ENCODE measurements around the gene SLC39A6.
"Not testable (repeated sequence)": the region's sequence is repeated elsewhere in the genome, so short reads cannot be mapped to it uniquely, and the experiment has no call there.

SLC39A6 gene

DNA sequence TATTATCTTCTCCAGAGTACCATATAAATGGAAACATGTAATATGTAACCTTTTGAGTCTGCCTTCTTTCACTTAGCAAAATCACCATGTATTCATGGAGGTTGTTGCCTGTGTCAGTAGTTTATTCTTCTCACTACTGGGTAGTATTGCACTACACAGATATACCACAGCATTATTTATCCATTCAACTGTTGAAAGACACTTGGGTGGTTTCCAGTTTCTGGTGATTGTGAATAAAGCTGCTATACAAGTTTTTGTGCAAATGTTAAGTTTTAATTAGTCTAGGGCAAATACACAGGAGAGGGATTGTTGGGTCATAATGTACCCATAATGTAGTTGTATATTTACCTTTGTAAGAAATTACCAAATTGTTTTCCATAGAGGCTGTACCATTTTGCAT lies 32.2 kb downstream of the SLC39A6 start:
- DNase-seq (ENCODE audit: low read depth), result no peak

DNA sequence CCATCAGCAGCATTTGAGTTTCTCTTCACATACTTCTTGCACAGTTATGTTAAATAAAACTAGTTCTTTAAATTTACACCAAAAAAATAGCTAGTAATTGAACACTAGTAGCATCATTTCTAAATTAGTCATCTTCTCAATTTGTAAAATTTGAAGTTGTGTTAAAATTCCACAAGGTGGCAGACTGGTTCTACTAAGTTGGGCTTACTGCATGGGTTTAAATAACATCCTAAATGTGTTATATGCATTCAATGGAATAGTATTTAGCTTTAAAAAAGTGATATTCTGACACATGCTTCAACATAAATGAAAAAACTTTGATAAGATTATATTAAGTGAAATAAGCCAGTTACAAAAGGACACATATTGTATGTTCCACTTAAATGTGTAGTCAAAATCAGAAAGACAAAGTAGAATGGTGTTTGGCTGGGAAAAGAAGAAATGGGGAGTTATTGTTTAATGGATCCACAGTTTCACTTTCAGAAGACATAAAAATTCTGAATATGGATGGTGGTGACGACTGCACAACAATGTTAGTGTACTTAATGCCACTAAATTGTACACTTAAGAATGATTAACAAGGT lies 33.1 kb downstream of the SLC39A6 start:
- peak; percentile 45 for DNase-seq (ENCODE audit: low read depth)

DNA sequence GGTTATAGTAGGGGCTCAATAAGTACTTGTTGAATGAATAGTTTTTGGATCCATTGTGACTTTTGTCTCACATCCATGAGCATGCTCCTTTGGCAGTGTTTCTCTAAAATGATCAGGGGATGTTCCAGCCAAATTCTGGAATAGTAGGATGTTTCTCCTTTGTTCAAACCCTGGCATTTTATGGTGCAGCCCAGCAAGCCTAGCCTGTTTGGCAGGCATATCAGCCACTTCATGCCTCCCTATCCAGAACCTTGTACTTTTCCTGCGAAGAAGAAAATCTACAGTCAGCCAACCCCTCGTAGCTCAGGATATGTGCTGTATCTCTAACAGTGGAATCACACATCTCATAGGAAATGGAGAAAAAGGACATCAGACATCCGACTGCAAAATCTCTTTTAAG lies 34.7 kb downstream of the SLC39A6 start:
- no peak for DNase-seq (ENCODE audit: low read depth)

DNA sequence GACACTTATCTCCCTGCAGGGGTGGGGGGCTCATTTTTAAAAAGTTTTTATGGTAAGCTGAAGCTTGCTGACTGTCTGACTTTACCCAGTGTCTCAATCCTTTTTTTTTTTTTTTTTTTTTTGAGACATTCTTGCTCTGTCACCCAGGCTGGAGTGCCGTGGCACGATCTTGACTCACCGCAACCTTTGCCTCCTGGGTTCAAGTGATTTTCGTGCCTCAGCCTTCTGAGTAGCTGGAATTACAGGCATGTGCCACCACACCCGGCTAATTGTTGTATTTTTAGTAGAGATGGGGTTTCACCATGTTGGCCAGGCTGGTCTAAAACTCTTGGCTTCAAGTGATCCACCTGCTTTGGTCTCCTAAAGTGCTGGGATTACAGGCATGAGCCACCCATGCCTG lies 37.0 kb downstream of the SLC39A6 start:
- not testable (repeated sequence) for DNase-seq (ENCODE audit: low read depth)

DNA sequence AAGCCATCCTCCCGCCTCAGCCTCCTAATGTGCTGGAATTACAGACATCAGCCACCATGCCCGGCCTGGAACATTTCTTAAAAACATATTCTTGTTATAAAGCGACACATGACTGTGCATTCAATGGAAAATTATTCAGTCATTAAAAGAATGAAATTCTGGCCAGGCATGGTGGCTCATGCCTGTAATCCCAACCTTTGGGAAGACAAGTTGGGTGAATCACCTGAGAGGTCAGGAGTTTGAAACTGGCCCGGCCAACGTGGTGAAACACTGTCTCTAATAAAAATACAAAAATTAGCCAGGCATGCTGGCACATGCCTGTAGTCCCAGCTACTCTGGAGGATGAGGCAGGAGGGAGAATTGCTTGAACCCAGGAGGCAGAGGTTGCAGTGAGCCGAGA lies 40.1 kb downstream of the SLC39A6 start:
- no peak for DNase-seq (ENCODE audit: low read depth)

DNA sequence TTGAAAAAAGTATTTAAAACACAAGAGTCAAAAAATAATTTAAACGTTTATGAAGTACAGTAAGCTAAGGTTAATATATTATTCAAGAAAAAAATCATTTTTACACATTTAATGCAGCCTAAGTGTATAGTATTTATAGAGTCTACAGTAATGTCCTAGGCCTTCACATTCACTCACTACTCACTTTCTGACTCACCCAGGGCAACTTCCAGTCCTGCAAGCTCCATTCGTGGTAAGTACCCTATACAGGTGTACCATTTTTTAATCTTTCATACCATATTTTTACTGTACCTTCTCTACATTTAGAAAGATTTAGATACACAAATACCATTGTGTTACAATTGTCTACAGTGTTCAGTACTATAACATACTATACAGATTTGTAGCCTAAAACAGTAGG lies 40.9 kb downstream of the SLC39A6 start:
- DNase-seq (ENCODE audit: low read depth), result no peak

DNA sequence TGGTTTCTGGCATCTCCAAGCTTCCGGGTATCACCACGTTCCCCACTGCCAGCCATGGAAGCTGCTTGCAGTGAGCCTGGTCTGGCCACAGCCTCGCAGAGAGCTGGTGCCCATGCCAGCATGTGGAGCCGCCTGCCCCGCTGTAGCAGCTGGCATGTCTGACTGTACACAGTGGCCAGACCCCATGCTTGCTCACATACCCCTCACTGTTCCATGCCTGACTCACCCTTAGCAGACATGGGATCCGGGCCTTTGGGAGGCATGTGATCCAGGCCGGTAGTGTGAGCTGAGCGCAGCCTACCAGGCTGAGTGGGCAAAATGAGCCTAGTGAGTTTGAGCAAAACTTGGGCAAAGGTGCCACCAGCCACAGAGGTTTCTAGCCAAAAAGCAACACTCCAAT lies 43.0 kb downstream of the SLC39A6 start:
- no peak for DNase-seq (ENCODE audit: low read depth)

DNA sequence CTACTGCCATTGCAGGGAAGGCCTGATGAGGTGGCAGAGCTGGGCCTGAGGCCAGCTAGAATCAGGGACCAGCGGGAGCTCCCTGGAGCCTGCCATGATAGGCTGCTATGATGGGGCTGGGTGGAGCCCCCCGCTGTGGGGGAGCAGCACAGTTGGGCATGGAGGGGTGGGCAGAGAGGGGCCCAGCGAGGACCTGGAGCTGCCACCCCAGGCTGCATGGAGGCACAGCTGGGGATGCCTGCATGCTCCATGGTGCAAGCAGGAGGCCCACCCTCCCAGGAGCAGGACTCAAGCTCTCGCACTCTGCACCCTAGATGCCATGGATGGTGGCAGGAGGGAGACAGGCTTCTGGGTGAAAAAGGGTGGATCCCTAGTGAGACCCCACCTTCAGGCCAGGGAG lies 43.9 kb downstream of the SLC39A6 start:
- no peak for DNase-seq (ENCODE audit: low read depth)

DNA sequence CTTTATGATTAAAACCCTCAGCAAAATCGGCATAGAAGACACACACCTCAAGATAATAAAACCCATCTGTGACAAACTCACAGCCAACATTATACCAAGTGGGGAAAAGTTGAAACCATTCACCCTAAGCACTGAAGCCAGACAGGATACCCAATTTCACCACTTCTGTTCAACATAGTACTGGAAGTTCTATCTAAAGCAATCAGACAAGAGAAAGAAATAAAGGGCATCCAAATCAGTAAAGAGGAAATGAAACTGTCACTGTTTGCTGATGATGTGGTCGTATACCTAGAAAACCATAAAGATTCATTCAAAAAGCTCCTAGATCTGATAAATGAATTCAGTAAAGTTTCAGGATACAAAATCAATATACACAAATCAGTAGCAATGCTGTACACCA lies 45.4 kb downstream of the SLC39A6 start:
- no peak for DNase-seq (ENCODE audit: low read depth)

DNA sequence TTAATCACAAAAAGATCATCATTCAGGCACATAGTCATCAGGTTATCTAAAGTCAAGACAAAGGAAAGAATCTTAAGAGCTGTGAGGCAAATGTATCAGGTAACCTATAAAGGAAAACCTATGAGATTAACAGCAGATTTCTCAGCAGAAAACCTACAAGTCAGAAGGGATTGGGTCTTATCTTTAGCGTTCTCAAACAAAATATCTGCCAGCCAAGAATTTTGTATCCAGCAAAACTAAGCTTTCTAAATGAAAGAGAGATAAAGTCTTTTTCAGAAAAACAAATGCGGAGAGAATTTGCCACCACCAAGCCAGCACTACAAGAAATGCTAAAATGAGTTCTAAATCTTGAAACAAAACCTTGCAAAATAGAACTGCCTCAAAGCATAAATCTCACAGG lies 48.0 kb downstream of the SLC39A6 start:
- not testable (repeated sequence) for DNase-seq (ENCODE audit: low read depth)

DNA sequence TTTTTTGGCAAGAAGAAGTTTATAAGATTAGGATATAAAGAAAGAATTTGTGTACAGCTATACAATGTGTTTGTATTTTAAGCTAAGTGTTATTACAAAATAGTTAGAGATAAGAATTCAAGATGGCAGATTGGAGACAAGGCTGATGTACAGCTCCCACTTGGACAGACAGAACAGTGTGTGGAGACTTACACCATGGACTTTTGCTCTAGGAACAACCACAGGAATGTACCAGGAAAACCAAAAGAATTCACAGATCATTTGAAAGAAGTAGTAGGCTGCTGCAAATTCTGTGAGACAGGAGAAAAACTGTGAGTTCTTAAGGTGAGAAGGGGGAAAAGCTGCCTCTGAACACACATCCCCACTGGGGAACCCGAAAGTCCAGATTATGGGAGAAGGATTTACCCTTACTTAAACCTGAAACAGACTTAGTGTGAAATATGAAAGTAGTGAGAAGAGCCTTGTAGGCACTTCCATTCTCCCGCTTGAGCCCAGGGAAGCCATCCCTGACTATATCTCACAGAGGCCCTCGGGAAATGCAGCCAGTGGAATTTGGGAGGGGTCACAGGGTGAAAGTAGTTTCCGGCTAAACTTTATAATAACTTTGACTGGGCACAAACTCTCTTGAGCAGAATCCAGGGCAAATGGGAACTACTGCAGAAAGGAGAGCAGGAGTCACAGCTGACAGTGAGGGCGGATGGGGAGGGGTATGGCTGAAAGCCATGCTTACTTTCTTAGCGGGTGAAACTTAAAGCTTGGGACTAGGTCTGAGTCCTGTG lies 50.2 kb downstream of the SLC39A6 start:
- peak; percentile 28 for DNase-seq (ENCODE audit: low read depth)

DNA sequence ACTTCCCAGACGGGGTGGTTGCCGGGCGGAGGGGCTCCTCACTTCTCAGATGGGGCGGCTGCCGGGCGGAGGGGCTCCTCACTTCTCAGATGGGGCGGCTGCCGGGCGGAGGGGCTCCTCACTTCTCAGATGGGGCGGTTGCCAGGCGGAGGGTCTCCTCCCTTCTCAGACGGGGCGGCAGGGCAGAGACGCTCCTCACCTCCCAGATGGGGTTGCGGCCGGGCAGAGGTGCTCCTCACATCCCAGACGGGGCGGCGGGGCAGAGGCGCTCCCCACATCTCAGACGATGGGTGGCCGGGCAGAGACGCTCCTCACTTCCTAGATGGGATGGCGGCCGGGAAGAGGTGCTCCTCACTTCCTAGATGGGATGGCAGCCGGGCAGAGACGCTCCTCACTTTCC lies 51.4 kb downstream of the SLC39A6 start:
- DNase-seq (ENCODE audit: low read depth), result not testable (repeated sequence)

DNA sequence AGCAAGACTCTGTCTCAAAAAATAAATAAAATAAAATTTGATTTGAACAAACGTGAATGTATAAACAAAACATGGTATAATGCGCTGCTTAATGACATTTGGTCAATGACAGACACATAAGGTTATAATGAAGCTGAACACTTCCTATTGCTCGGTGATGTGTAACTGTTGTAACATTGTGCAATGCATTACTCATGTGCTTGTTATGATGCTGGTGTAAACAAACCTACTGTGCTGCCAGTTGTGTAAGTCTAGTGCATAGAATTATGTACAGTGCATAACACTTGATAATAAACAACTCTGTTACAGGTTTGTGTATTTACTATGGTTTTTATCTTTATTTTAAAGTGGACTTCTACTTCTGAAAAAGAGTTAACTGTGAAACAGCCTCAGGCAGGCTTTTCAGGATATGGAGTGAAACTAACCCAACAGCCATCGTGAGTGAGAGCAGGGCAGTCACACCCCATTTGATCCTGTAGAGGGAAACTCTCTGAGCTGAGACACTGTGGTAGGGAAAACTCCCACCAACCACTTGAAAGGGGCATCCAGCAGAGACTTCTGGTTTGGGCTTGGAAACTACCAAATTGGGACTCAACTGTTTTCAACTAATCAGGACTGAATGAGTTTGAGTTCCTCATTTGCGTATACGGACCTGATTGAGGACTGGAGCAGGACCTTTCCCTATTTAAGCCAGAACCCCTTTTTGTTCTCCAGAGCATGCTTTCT lies 53.1 kb downstream of the SLC39A6 start:
- DNase-seq (ENCODE audit: low read depth), result no peak

DNA sequence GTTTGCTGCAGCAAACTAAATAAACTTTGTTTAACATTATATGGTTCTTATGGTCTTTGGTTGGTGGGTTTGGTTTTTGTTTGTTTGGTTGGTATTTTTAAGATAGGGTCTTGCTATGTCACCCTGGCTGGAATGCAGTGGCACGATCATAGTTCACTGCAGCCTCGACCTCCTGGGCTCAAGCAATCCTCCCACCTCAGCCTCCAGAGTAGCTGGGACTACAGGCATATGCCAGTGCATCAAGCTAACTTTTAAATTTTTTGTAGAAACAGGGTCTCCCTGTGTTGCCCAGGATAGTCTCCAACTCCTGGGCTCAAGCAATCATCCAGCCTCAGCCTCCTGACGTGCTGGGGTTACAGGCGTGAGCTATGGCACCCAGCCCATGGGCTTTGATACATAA lies 54.7 kb downstream of the SLC39A6 start:
- DNase-seq (ENCODE audit: low read depth), result no peak

DNA sequence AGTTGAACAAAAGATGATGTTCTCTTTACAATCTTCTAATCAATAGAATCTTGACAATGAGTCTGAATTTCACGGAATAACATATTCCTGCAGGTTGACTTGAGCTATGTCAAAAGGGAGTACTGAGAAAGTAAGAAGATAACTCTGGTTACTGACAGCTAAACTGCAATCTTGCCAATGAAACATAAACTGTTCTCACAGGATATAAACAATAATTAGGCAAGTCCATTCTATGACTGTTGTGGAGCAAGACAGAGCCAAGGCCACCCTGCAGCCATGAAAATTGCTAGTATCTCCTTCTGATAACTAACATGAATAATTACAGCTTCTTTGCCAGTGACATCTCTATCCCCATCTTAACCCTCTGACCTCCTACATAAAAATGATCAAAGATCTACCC lies 55.5 kb downstream of the SLC39A6 start:
- DNase-seq (ENCODE audit: low read depth), result no peak

DNA sequence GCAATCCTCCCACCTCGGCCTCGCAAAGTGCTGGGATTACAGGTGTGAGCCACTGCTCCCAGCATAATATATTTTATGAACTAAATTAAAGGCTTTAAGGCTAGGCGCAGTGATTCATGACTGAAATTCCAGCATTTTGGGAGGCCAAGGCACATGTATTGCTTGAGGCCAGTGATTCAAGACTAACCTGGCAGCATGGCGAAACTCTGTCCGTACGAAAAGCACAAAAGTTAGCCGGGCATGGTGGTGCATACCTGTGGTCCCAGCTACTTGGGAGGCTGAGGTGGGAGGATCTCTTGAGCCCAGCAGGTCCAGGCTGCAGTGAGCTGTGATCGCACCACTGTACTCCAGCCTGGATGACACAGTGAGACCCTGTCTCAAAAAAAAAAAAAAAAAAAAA lies 56.7 kb downstream of the SLC39A6 start:
- DNase-seq (ENCODE audit: low read depth), result not testable (repeated sequence)

DNA sequence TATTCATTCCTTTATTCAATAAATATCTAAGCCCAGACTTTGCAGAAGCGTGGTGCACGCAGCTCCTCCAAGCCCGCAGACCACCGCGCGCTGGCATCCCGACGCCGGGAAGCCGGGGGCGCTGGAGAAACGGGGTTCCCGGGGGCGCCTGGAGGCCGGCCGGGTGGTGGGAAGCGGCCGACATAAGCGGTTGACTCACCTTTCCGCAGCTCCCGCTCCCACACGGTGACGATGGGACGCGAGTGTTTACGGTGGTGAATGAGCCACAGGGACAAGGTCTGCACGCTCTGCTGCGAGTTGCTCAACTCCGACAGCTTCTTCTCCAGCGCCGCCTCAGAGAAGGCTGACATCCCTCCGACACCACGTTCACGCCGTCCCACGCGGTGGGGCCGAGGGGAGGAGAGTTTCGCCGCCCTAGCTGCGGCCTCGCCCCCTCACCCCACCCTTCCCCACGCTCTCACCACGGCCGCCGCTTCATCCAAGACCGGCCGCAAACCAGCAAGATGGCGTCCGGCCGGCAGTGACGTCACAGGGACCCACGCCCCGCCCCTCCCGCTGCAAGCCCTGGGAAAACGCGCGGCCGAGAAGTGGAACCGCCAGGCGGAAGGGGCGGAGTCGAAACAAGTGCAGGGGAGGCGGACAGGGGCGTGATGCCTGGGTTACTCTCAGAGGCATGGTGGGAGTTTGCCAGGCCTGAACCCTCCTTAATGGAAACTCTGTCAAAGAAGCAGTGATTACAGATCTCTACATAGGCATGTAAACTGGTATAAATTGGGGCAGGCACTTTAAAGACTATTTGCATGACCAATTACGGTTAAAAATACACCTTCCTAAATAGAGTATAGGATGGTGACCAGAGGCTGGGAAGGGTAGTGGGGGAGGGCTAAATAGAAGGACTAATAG lies 61.8 kb downstream of the SLC39A6 start, which contains the start of gene RPRD1A:
Gene RPRD1A (minus strand): TSS at position 505 of the 903 bp plus-strand sequence. CDS start 155 bp downstream, at position 350.
- peak; percentile 82 for DNase-seq (ENCODE audit: low read depth)

DNA sequence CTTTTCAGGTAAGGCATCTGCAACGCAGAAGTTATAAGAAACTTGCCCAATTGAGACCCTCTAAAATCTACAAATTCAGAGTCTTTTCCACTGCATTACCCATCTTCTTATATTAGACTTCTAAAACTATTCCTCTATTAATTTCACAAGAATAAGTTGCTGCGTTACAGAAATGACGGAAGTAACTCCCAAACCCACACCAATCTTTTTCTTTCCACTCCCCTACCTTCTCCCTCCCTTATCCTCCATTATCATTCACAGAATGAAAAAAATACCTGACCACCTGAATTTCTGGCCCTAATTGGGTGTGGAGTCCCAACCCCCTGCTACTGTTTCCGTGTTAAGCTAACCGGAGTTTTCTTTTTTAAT lies 62.5 kb downstream of the SLC39A6 start:
- no peak for DNase-seq (ENCODE audit: low read depth)

DNA sequence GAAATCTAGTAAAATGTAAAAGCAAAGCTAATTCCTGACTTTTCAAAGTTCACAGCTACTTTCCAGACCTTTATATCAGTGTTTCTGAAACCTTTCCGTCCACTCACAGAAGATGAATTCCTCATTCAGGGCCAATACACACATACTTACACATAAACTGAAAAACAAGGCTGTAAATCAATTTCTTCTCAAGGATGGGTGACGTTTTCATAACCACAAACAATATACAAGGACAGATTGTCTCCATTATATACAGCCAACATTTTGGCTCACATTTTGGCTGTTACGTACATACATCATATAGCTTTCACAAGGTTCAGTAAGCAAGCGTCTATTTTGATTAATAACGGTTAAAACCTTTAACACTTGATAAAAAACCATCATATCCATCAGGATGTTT lies 63.1 kb downstream of the SLC39A6 start:
- no peak for DNase-seq (ENCODE audit: low read depth)

DNA sequence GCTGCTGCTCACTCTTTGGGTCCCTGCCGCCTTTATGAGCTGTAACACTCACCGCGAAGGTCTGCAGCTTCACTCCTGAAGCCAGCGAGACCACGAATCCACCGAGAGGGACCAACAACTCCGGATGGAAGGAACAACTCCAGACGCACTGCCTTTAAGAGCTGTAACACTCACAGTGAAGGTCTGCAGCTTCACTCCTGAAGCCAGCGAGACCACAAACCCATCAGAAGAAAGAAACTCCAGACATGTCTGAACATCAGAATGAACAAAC lies 64.4 kb downstream of the SLC39A6 start:
- DNase-seq (ENCODE audit: low read depth), result not testable (repeated sequence)

DNA sequence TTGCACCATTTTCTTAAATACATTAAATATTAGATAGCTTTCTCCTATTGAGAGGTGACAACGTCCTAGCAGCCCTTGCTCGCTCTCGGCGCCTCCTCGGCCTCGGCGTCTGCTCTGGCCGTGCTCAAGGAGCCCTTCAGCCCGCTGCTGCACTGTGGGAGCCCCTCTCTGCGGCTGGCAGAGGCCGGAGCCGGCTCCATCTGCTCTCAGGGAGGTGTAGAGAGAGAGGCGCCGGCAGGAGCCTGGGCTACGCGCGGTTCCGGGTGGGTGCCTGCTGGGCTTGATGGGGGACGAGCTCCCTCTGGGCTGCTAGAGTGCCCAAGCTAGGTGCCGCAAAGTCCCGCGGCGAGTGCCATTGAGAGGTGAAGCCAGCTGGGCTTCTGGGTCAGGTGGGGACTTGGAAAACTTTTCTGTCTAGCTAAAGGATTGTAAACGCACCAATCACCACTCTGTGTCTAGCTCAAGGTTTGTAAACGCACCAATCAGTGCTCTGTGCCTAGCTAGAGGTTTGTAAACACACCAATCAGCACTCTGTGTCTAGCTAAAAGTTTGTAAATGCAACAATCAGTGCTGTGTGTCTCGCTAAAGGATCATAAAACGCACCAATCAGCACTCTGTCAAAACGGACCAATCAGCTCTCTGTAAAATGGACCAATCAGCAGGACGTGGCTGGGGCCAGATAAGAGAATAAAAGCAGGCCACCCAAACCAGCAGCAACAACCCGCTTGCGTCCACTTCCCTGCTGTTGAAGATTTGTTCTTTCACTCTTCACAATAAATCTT lies 64.9 kb downstream of the SLC39A6 start:
- DNase-seq (ENCODE audit: low read depth), result no peak

DNA sequence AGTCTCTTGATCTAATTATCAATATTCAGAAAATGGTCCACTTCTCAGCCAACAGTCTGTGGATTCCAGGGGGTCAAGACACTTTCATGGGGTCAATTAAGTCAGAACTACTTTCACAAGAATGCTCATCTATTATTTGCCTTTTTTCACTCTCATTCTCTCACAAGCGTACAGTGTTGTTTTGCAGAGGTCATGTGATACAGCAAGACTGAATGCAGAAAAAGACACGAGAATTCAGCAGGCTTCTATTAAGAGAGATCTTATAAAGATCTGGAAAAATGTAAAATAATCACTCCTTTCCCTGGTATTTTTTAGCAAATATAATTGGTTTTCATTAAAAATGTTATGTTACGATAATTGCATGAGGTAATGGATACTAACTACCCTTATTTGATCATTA lies 70.5 kb downstream of the SLC39A6 start:
- DNase-seq (ENCODE audit: low read depth), result no peak
